ENCODE data around the gene VPS9D1.
"Not testable (repeated sequence)": the region's sequence is repeated elsewhere in the genome, so short reads cannot be mapped to it uniquely, and the experiment has no call there.

The VPS9D1 gene

GRCh38 chr16:89701425-89702406, 19.0 kb downstream of the VPS9D1 start, which contains the start of gene SPATA2L:
SPATA2L (minus strand) TSS chr16:89701705; CDS start chr16:89701232, 473 bp downstream.
- H2AFZ ChIP-seq (ENCODE audit: low read depth, low read length): peak within 1 kb of the TSS; percentile 91
- H3K9ac ChIP-seq (ENCODE audit: low read depth, low read length): peak within 1 kb of the TSS; percentile 66
- H3K79me2 ChIP-seq (ENCODE audit: insufficient read depth, low read length): peaks cover 8% of the 10 kb centered on the region
- H3K4me3 ChIP-seq (ENCODE audit: low read depth in 1 of 2, low read length in 2 of 2): peak within 1 kb of the TSS; percentile 33 to 77
- no peaks in the 10 kb centered on the region for H3K27me3 ChIP-seq (ENCODE audit: insufficient read depth, low read length, poor library complexity)
- ATAC-seq (ENCODE audit: insufficient read depth, low read depth): peak; percentile 72
- TF ChIP-seq, protein P1, sequence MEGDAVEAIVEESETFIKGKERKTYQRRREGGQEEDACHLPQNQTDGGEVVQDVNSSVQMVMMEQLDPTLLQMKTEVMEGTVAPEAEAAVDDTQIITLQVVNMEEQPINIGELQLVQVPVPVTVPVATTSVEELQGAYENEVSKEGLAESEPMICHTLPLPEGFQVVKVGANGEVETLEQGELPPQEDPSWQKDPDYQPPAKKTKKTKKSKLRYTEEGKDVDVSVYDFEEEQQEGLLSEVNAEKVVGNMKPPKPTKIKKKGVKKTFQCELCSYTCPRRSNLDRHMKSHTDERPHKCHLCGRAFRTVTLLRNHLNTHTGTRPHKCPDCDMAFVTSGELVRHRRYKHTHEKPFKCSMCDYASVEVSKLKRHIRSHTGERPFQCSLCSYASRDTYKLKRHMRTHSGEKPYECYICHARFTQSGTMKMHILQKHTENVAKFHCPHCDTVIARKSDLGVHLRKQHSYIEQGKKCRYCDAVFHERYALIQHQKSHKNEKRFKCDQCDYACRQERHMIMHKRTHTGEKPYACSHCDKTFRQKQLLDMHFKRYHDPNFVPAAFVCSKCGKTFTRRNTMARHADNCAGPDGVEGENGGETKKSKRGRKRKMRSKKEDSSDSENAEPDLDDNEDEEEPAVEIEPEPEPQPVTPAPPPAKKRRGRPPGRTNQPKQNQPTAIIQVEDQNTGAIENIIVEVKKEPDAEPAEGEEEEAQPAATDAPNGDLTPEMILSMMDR (IDR thresholded peaks at IDR 0.05; ENCODE audit: borderline replicate concordance, extremely low read depth, low read length, poor library complexity, severe bottlenecking): peak; percentile 52
- no peak for TF ChIP-seq EZH2 (IDR thresholded peaks at IDR 0.05; ENCODE audit: borderline replicate concordance, low read depth, low read length, severe bottlenecking)
- H4K20me1 ChIP-seq (ENCODE audit: insufficient read depth, low read length): peaks cover 19% of the 10 kb centered on the region
- peaks cover 8% of the 10 kb centered on the region for H3K36me3 ChIP-seq (ENCODE audit: insufficient read depth, low read length)
- peak within 1 kb of the TSS; percentile 98 for H3K4me2 ChIP-seq (ENCODE audit: insufficient read depth, low read length)
- H3K9me3 ChIP-seq (ENCODE audit: insufficient read depth, low read length, severe bottlenecking): no peaks in the 10 kb centered on the region
- peak within 1 kb of the TSS; percentile 63 for H3K27ac ChIP-seq (ENCODE audit: low read length)
- peaks cover 34% of the 10 kb centered on the region for H3K4me1 ChIP-seq (ENCODE audit: insufficient read depth, low read length)
- peak; percentile 92 for DNase-seq

DNA sequence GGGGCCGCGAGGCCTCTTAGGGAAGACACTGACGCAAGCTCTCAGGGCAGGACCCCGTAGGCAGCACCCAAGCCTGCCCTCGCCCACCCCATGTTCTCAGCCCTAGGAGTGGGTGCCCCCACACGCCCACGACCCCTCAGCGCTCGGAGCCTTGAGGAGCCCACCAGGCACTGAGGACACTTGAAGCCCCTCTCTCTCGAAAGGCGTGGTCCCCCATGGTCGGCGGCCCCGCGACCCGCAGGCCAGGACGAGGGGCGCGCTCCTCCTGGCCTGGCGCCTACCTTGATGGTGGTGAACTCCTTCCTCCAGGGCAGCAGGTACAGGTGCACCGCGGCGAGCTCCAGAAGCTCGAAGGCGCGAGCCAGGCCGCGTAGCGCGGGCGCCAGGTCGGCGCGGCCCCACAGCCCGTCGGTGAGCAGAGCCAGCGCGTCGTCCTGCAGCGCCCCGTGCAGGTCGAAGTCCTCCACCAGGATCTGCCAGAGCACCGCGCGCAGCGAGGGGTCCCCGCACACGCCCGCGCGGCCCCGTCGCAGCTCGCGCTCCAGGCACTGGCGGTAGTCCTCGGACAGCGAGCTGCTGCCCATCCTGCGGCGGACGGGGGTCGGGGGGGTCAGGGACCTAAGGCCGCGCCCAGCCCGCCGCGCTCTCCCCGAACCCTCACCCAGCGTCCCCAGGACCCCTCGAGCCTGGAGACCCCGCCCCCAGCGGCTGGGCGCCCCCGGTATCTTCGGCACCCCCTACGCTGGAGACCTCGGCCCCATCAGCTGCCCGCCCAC, 19.9 kb downstream of the VPS9D1 start:
- peak overlapping the region; percentile 66 for H3K9ac ChIP-seq (ENCODE audit: low read depth, low read length)
- H3K4me1 ChIP-seq (ENCODE audit: insufficient read depth, low read length): peaks cover 27% of the 10 kb centered on the region
- TF ChIP-seq EZH2 (IDR thresholded peaks at IDR 0.05; ENCODE audit: borderline replicate concordance, low read depth, low read length, severe bottlenecking): no peak
- TF ChIP-seq, protein P1 (IDR thresholded peaks at IDR 0.05; ENCODE audit: borderline replicate concordance, extremely low read depth, low read length, poor library complexity, severe bottlenecking): no peak
- H3K9me3 ChIP-seq (ENCODE audit: insufficient read depth, low read length, severe bottlenecking): no peaks in the 10 kb centered on the region
- peaks cover 8% of the 10 kb centered on the region for H3K79me2 ChIP-seq (ENCODE audit: insufficient read depth, low read length)
- peak overlapping the region; percentile 33 to 77; a peak in 3 of 4 replicates for H3K4me3 ChIP-seq (ENCODE audit: low read depth in 1 of 2, low read length in 2 of 2)
- H3K27ac ChIP-seq (ENCODE audit: low read length): peak overlapping the region; percentile 63
- H4K20me1 ChIP-seq (ENCODE audit: insufficient read depth, low read length): peaks cover 23% of the 10 kb centered on the region
- DNase-seq (no peak), ATAC-seq (ENCODE audit: insufficient read depth, low read depth) (no peak)
- peaks cover 11% of the 10 kb centered on the region for H3K36me3 ChIP-seq (ENCODE audit: insufficient read depth, low read length)
- peak overlapping the region; percentile 98 for H3K4me2 ChIP-seq (ENCODE audit: insufficient read depth, low read length)
- H3K27me3 ChIP-seq (ENCODE audit: insufficient read depth, low read length, poor library complexity): no peaks in the 10 kb centered on the region
- H2AFZ ChIP-seq (ENCODE audit: low read depth, low read length): peak overlapping the region; percentile 91

DNA sequence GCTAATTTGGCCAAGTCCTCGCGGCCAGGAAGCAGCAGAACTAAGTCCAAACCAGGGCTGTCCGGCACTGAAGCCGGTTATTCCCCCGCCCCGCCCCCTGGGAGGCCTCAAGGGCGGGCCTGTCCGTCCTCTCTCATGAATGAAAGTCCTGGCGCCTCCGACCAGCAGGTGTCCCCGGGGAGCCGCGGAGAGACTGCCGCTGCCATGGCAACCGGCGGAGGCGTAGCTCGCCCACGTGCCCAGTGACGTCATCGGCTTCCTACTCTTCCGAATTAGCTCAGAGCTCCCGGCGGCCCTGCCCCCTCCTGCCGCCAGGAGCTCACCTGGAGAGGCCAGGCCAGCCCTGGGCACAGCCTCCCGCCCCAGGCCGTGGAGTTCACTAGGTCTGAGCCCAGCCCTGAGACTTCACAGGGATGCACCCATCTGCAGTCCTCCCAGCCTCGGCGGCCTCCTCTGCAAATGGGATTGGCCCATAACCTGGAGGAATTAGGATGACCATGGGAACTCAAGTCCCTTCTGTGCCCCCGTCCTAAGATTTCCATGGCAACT, 20.5 kb downstream of the VPS9D1 start:
- peak overlapping the region in 1 of 2 experiments; percentile 77; a peak in 2 of 4 replicates for H3K4me3 ChIP-seq (ENCODE audit: low read depth in 1 of 2, low read length in 2 of 2)
- peaks cover 8% of the 10 kb centered on the region for H3K79me2 ChIP-seq (ENCODE audit: insufficient read depth, low read length)
- DNase-seq: peak; percentile 87
- H3K27ac ChIP-seq (ENCODE audit: low read length): no peak overlapping the region
- H4K20me1 ChIP-seq (ENCODE audit: insufficient read depth, low read length): peaks cover 23% of the 10 kb centered on the region
- H3K36me3 ChIP-seq (ENCODE audit: insufficient read depth, low read length): peaks cover 18% of the 10 kb centered on the region
- no peak for TF ChIP-seq EZH2 (IDR thresholded peaks at IDR 0.05; ENCODE audit: borderline replicate concordance, low read depth, low read length, severe bottlenecking)
- TF ChIP-seq, protein P1 (IDR thresholded peaks at IDR 0.05; ENCODE audit: borderline replicate concordance, extremely low read depth, low read length, poor library complexity, severe bottlenecking): peak; percentile 58
- H3K9me3 ChIP-seq (ENCODE audit: insufficient read depth, low read length, severe bottlenecking): no peaks in the 10 kb centered on the region
- peak overlapping the region; percentile 98 for H3K4me2 ChIP-seq (ENCODE audit: insufficient read depth, low read length)
- ATAC-seq (ENCODE audit: insufficient read depth, low read depth): peak; percentile 18; the same call in 2 of the 3 replicates
- no peaks in the 10 kb centered on the region for H3K27me3 ChIP-seq (ENCODE audit: insufficient read depth, low read length, poor library complexity)
- H3K9ac ChIP-seq (ENCODE audit: low read depth, low read length): peak overlapping the region; percentile 66
- no peak overlapping the region for H2AFZ ChIP-seq (ENCODE audit: low read depth, low read length)
- H3K4me1 ChIP-seq (ENCODE audit: insufficient read depth, low read length): peaks cover 22% of the 10 kb centered on the region

GRCh38 chr16:89699629-89700099, 21.0 kb downstream of the VPS9D1 start:
- DNase-seq; H3K9ac ChIP-seq (ENCODE audit: low read depth, low read length); H3K27ac ChIP-seq (ENCODE audit: low read length); H2AFZ ChIP-seq (ENCODE audit: low read depth, low read length); ATAC-seq (ENCODE audit: insufficient read depth, low read depth); H3K9me3 ChIP-seq (ENCODE audit: insufficient read depth, low read length, severe bottlenecking); H3K27me3 ChIP-seq (ENCODE audit: insufficient read depth, low read length, poor library complexity); H3K4me3 ChIP-seq (ENCODE audit: low read depth in 1 of 2, low read length in 2 of 2); H3K79me2 ChIP-seq (ENCODE audit: insufficient read depth, low read length): not testable (repeated sequence)
- Histone ChIP-seq H3K36me3 (ENCODE audit: insufficient read depth, low read length) (peaks cover 21% of the 10 kb centered on the region), H4K20me1 (ENCODE audit: insufficient read depth, low read length) (peaks cover 23% of the 10 kb centered on the region), H3K4me2 (ENCODE audit: insufficient read depth, low read length) (peak overlapping the region; percentile 98), H3K4me1 (ENCODE audit: insufficient read depth, low read length) (peaks cover 22% of the 10 kb centered on the region)

DNA sequence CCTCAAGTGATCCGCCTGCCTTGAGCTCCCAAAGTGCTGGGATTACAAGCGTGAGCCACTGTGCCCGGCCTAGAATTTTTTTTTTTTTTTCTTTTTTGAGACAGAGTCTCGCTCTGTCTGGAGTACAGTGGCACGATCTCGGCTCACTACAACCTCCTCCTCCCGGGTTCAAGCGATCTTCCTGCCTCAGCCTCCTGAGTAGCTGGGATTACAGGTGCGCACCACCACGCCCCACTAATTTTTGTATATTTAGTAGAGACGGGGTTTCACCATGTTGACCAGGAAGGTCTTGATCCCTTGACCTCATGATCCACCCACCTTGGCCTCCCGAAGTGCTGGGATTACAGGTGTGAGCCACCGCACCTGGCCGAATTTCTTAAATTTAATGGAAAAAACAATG, 22.0 kb downstream of the VPS9D1 start:
- H3K9me3 ChIP-seq (ENCODE audit: insufficient read depth, low read length, severe bottlenecking); ATAC-seq (ENCODE audit: insufficient read depth, low read depth): not testable (repeated sequence)
- H3K4me1 ChIP-seq (ENCODE audit: insufficient read depth, low read length): peaks cover 22% of the 10 kb centered on the region

More for the DNA sequence above, 22.0 kb downstream of the VPS9D1 start:
- not testable (repeated sequence) for H3K27me3 ChIP-seq (ENCODE audit: insufficient read depth, low read length, poor library complexity); H3K79me2 ChIP-seq (ENCODE audit: insufficient read depth, low read length); H3K4me3 ChIP-seq (ENCODE audit: low read depth in 1 of 2, low read length in 2 of 2); DNase-seq; H2AFZ ChIP-seq (ENCODE audit: low read depth, low read length); H3K4me2 ChIP-seq (ENCODE audit: insufficient read depth, low read length); H3K9ac ChIP-seq (ENCODE audit: low read depth, low read length); H3K27ac ChIP-seq (ENCODE audit: low read length)
- H4K20me1 ChIP-seq (ENCODE audit: insufficient read depth, low read length): peaks cover 23% of the 10 kb centered on the region
- peaks cover 30% of the 10 kb centered on the region for H3K36me3 ChIP-seq (ENCODE audit: insufficient read depth, low read length)
